Transverse colon (tissue), 4 donors: ENCODE data around the gene GRK4.

Experiments used
- POLR2AphosphoS5 ChIP-seq, 3 donors: sonication (generic); formaldehyde crosslinking; IDR thresholded peaks; one replicate each; pipeline ENCODE4 v1.6.1; 2016; ENCODE audit warnings: antibody characterized with exemption in 3 of 3
- TF ChIP-seq, protein P1 (sequence below), 5 experiments: fragments of 200-600 bp in 3 of 5; fragments of 450-650 bp in 2 of 5; sonication (generic) in 3 of 5; IDR thresholded peaks; 1 replicate in 2 of 5; 2 replicates in 3 of 5; pipeline ENCODE4 v1.5.1; 2016 to 2017; ENCODE audit warnings: antibody characterized with exemption in 5 of 5, inconsistent platforms in 3 of 5, mild to moderate bottlenecking in 2 of 5, moderate library complexity in 1 of 5

DNA sequence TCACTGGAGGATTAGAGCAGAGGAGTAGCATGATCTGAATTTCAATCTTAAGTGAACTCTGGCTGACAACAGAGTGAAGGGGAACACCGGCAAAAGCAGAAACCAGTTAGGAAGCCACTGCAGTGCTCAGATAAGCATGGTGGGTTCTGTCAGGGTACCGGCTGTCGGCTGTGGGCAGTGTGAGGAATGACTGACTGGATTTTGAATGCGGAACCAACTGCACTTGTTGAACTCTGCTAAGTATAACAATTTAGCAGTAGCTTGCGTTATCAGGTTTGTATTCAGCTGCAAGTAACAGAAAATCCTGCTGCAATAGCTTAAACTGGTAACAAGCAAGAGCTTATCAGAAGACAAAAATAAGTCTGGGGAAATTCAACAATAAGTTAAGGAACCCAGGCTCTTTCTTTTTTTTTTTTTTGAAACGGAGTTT is 116.3 kb downstream of the GRK4 start:
- TF ChIP-seq, protein P1, sequence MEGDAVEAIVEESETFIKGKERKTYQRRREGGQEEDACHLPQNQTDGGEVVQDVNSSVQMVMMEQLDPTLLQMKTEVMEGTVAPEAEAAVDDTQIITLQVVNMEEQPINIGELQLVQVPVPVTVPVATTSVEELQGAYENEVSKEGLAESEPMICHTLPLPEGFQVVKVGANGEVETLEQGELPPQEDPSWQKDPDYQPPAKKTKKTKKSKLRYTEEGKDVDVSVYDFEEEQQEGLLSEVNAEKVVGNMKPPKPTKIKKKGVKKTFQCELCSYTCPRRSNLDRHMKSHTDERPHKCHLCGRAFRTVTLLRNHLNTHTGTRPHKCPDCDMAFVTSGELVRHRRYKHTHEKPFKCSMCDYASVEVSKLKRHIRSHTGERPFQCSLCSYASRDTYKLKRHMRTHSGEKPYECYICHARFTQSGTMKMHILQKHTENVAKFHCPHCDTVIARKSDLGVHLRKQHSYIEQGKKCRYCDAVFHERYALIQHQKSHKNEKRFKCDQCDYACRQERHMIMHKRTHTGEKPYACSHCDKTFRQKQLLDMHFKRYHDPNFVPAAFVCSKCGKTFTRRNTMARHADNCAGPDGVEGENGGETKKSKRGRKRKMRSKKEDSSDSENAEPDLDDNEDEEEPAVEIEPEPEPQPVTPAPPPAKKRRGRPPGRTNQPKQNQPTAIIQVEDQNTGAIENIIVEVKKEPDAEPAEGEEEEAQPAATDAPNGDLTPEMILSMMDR (IDR thresholded peaks at IDR 0.05) = no peak
- no peak for TF ChIP-seq POLR2AphosphoS5 (IDR thresholded peaks at IDR 0.05)
